Measurements from ENCODE around the gene SGK1. TPM values are rescaled to one million over a fixed set of nuclear protein-coding genes. Genes with fewer than 3 reads are reported as not detected.

The SGK1 gene
- total and polyA plus RNA-seq, 5 donors from 2014 or later: 3.6 to 193 (median 4.1) TPM

- Mint-ChIP-seq H3K9me3 (peaks cover 0 to 15% (median 8%) of the 10 kb centered on the region in 7 donors), H3K4me3 (no peak overlapping the region), H3K27me3 (no peaks in the 10 kb centered on the region), H3K4me1 (peaks cover 16 to 28% (median 17%) of the 10 kb centered on the region in 4 donors), H3K36me3 (no peaks in the 10 kb centered on the region), H3K27ac (peak overlapping the region in 2 of 3 donors; percentile 95 to 96)
- peaks cover 12% of the 10 kb centered on the region for H3K4me1 ChIP-seq (ENCODE audit: control insufficient read depth, insufficient read depth, low read length, poor library complexity, severe bottlenecking)
- H3K27ac ChIP-seq (ENCODE audit: insufficient read depth, low read length, poor library complexity, severe bottlenecking): no peak overlapping the region
- H3K36me3 ChIP-seq (ENCODE audit: control insufficient read depth, insufficient read depth, low read length): no peaks in the 10 kb centered on the region
- DNase-seq: no peak
- peak in 1 of 2 donors; percentile 19 for ATAC-seq (ENCODE audit: low read depth in 2 of 2)
- no peaks in the 10 kb centered on the region for H3K27me3 ChIP-seq (ENCODE audit: control insufficient read depth, insufficient read depth, low read length)
- no peak overlapping the region for H3K4me3 ChIP-seq (ENCODE audit: low read depth, low read length)
- H3K9me3 ChIP-seq (ENCODE audit: control insufficient read depth in 2 of 2, low read length in 2 of 2): peaks cover 0 to 9% of the 10 kb centered on the region in 2 experiments
Measured at GRCh38 chr6:134352786-134353480, 35.0 kb upstream of the SGK1 start.

GRCh38 chr6:134351615-134352474, 33.9 kb upstream of the SGK1 start:
- peak in 1 of 3 donors; percentile 64 for DNase-seq
- no peaks in the 10 kb centered on the region for H3K27me3 Mint-ChIP-seq
- Histone ChIP-seq H3K4me3 (ENCODE audit: low read depth, low read length) (peak overlapping the region; percentile 81), H3K27me3 (ENCODE audit: control insufficient read depth, insufficient read depth, low read length) (no peaks in the 10 kb centered on the region), H3K27ac (ENCODE audit: insufficient read depth, low read length, poor library complexity, severe bottlenecking) (peak overlapping the region; percentile 31), H3K4me1 (ENCODE audit: control insufficient read depth, insufficient read depth, low read length, poor library complexity, severe bottlenecking) (peaks cover 12% of the 10 kb centered on the region), H3K9me3 (ENCODE audit: control insufficient read depth in 2 of 2, low read length in 2 of 2) (peaks cover 0 to 8% of the 10 kb centered on the region in 2 experiments), H3K36me3 (ENCODE audit: control insufficient read depth, insufficient read depth, low read length) (no peaks in the 10 kb centered on the region)
- peak overlapping the region; percentile 42 to 88 (median 78) for H3K4me3 Mint-ChIP-seq
- H3K36me3 Mint-ChIP-seq: no peaks in the 10 kb centered on the region
- peaks cover 0 to 14% (median 7%) of the 10 kb centered on the region in 7 donors for H3K9me3 Mint-ChIP-seq
- peaks cover 16 to 29% (median 17%) of the 10 kb centered on the region in 4 donors for H3K4me1 Mint-ChIP-seq
- ATAC-seq (ENCODE audit: low read depth in 2 of 2): peak; percentile 59 to 66
- H3K27ac Mint-ChIP-seq: peak overlapping the region; percentile 91 to 96 (median 95)

GRCh38 chr6:134347885-134348805, 30.2 kb upstream of the SGK1 start:
- Mint-ChIP-seq H3K9me3 (no peaks in the 10 kb centered on the region), H3K4me1 (peaks cover 14 to 35% (median 19%) of the 10 kb centered on the region in 4 donors), H3K27me3 (no peaks in the 10 kb centered on the region), H3K27ac (peak overlapping the region in 1 of 3 donors; percentile 21), H3K36me3 (no peaks in the 10 kb centered on the region), H3K4me3 (no peak overlapping the region)
- Histone ChIP-seq H3K9me3 (ENCODE audit: control insufficient read depth in 2 of 2, low read length in 2 of 2) (no peaks in the 10 kb centered on the region), H3K4me1 (ENCODE audit: control insufficient read depth, insufficient read depth, low read length, poor library complexity, severe bottlenecking) (peaks cover 12% of the 10 kb centered on the region), H3K36me3 (ENCODE audit: control insufficient read depth, insufficient read depth, low read length) (no peaks in the 10 kb centered on the region), H3K27me3 (ENCODE audit: control insufficient read depth, insufficient read depth, low read length) (no peaks in the 10 kb centered on the region), H3K27ac (ENCODE audit: insufficient read depth, low read length, poor library complexity, severe bottlenecking) (no peak overlapping the region), H3K4me3 (ENCODE audit: low read depth, low read length) (no peak overlapping the region)
- ATAC-seq (ENCODE audit: low read depth in 2 of 2): no peak
- DNase-seq: no peak

- Histone ChIP-seq H3K9me3 (ENCODE audit: control insufficient read depth in 2 of 2, low read length in 2 of 2) (no peaks in the 10 kb centered on the region), H3K36me3 (ENCODE audit: control insufficient read depth, insufficient read depth, low read length) (no peaks in the 10 kb centered on the region), H3K4me1 (ENCODE audit: control insufficient read depth, insufficient read depth, low read length, poor library complexity, severe bottlenecking) (peaks cover 9% of the 10 kb centered on the region), H3K4me3 (ENCODE audit: low read depth, low read length) (no peak overlapping the region), H3K27me3 (ENCODE audit: control insufficient read depth, insufficient read depth, low read length) (no peaks in the 10 kb centered on the region), H3K27ac (ENCODE audit: insufficient read depth, low read length, poor library complexity, severe bottlenecking) (no peak overlapping the region)
- no peak overlapping the region for H3K27ac Mint-ChIP-seq
- peaks cover 0 to 2% (median 0%) of the 10 kb centered on the region in 7 donors for H3K9me3 Mint-ChIP-seq
- H3K4me3 Mint-ChIP-seq: no peak overlapping the region
- DNase-seq (no peak), ATAC-seq (ENCODE audit: low read depth in 2 of 2) (no peak)
- peaks cover 9 to 24% (median 12%) of the 10 kb centered on the region in 4 donors for H3K4me1 Mint-ChIP-seq
- no peaks in the 10 kb centered on the region for H3K36me3 Mint-ChIP-seq
- H3K27me3 Mint-ChIP-seq: no peaks in the 10 kb centered on the region
Measured at GRCh38 chr6:134346932-134347545, 29.1 kb upstream of the SGK1 start.

GRCh38 chr6:134345789-134346188, 27.9 kb upstream of the SGK1 start:
- ATAC-seq (ENCODE audit: low read depth in 2 of 2): no peak

GRCh38 chr6:134343066-134343465, 25.2 kb upstream of the SGK1 start:
- H3K36me3 ChIP-seq (ENCODE audit: control insufficient read depth, insufficient read depth, low read length): no peaks in the 10 kb centered on the region
- no peaks in the 10 kb centered on the region for H3K27me3 Mint-ChIP-seq
- H3K27ac ChIP-seq (ENCODE audit: insufficient read depth, low read length, poor library complexity, severe bottlenecking): no peak overlapping the region
- H3K9me3 ChIP-seq (ENCODE audit: control insufficient read depth in 2 of 2, low read length in 2 of 2): no peaks in the 10 kb centered on the region
- H3K4me3 Mint-ChIP-seq: no peak overlapping the region
- no peaks in the 10 kb centered on the region for H3K4me1 ChIP-seq (ENCODE audit: control insufficient read depth, insufficient read depth, low read length, poor library complexity, severe bottlenecking)
- no peaks in the 10 kb centered on the region for H3K27me3 ChIP-seq (ENCODE audit: control insufficient read depth, insufficient read depth, low read length)
- H3K9me3 Mint-ChIP-seq: peaks cover 0 to 4% (median 0%) of the 10 kb centered on the region in 7 donors
- H3K36me3 Mint-ChIP-seq: no peaks in the 10 kb centered on the region
- DNase-seq (no peak), ATAC-seq (ENCODE audit: low read depth in 2 of 2) (no peak)
- peaks cover 5 to 16% (median 6%) of the 10 kb centered on the region in 4 donors for H3K4me1 Mint-ChIP-seq
- no peak overlapping the region for H3K27ac Mint-ChIP-seq
- H3K4me3 ChIP-seq (ENCODE audit: low read depth, low read length): no peak overlapping the region

More at GRCh38 chr6:134345789-134346188, 27.9 kb upstream of the SGK1 start:
- no peaks in the 10 kb centered on the region for H3K27me3 ChIP-seq (ENCODE audit: control insufficient read depth, insufficient read depth, low read length)
- Mint-ChIP-seq H3K27me3 (no peaks in the 10 kb centered on the region), H3K36me3 (no peaks in the 10 kb centered on the region), H3K4me3 (no peak overlapping the region), H3K27ac (peak overlapping the region in 1 of 3 donors; percentile 47), H3K4me1 (peaks cover under 1 to 12% (median 4%) of the 10 kb centered on the region in 4 donors), H3K9me3 (peaks cover 0 to 2% (median 0%) of the 10 kb centered on the region in 7 donors)
- no peaks in the 10 kb centered on the region for H3K36me3 ChIP-seq (ENCODE audit: control insufficient read depth, insufficient read depth, low read length)
- H3K4me1 ChIP-seq (ENCODE audit: control insufficient read depth, insufficient read depth, low read length, poor library complexity, severe bottlenecking): no peaks in the 10 kb centered on the region
- no peak overlapping the region for H3K27ac ChIP-seq (ENCODE audit: insufficient read depth, low read length, poor library complexity, severe bottlenecking)
- no peaks in the 10 kb centered on the region for H3K9me3 ChIP-seq (ENCODE audit: control insufficient read depth in 2 of 2, low read length in 2 of 2)
- no peak overlapping the region for H3K4me3 ChIP-seq (ENCODE audit: low read depth, low read length)
- DNase-seq: no peak

Data from CD4-positive, CD25-positive, alpha-beta regulatory T cell (primary cell).